SHP77 treated with DMSO at 0.1 percent for 48 hours (cell line): ENCODE data around the gene CHCT1.

Source experiments
- DNase-seq: peaks from one replicate; lab custom pipeline; 2025; lab: John Stamatoyannopoulos, UW

The CHCT1 gene

GRCh38 chr17:60442271-60443173, 20.2 kb downstream of the CHCT1 start:
- no peak for DNase-seq

GRCh38 chr17:60443713-60444112, 21.4 kb downstream of the CHCT1 start:
- DNase-seq = no peak

GRCh38 chr17:60445144-60445543, 22.9 kb downstream of the CHCT1 start:
- no peak for DNase-seq

- no peak for DNase-seq
These were observed 25.1 kb downstream of the CHCT1 start for GRCh38 chr17:60447375-60447774.

GRCh38 chr17:60451071-60451470, 28.8 kb downstream of the CHCT1 start:
- DNase-seq = no peak

- DNase-seq = no peak
These were observed 29.7 kb downstream of the CHCT1 start for GRCh38 chr17:60451965-60452364.

- DNase-seq = no peak
These were observed 33.1 kb downstream of the CHCT1 start for GRCh38 chr17:60455378-60455777.

- no peak for DNase-seq
These were observed 34.9 kb downstream of the CHCT1 start for GRCh38 chr17:60457148-60457547.

GRCh38 chr17:60461584-60461983, 39.3 kb downstream of the CHCT1 start:
- DNase-seq = no peak

- DNase-seq = no peak
These were observed 41.0 kb downstream of the CHCT1 start for GRCh38 chr17:60463157-60463835.

- no peak for DNase-seq
These were observed 42.1 kb downstream of the CHCT1 start for GRCh38 chr17:60464343-60464742.

- DNase-seq = no peak
These were observed 46.1 kb downstream of the CHCT1 start for GRCh38 chr17:60468371-60468770.

GRCh38 chr17:60471451-60471850, 49.2 kb downstream of the CHCT1 start:
- no peak for DNase-seq

GRCh38 chr17:60472449-60472848, 50.2 kb downstream of the CHCT1 start:
- no peak for DNase-seq

GRCh38 chr17:60473788-60474187, 51.5 kb downstream of the CHCT1 start:
- DNase-seq = no peak
